Mesothelial cell of epicardium (in vitro differentiated cells): ENCODE results near the gene ACVR1B. TPM values are rescaled to one million over a fixed set of nuclear protein-coding genes. Genes with fewer than 3 reads are reported as not detected.

Experiments used
- DNase-seq, 2 experiments: peaks; one replicate each; pipeline ENCODE4 v3.0.0; 2021; ENCODE audit warnings: low spot score in 2 of 2; ENCODE audit not compliant: unreplicated experiment in 2 of 2
- H3K27ac Mint-ChIP-seq: 2 replicates; pipeline ENCODE4 v1.8.0; 2021; ENCODE audit warnings: mixed read lengths
- H3K27me3 Mint-ChIP-seq: 2 replicates; pipeline ENCODE4 v1.8.0; 2021; ENCODE audit warnings: low read depth, mixed read lengths
- H3K36me3 Mint-ChIP-seq: 2 replicates; pipeline ENCODE4 v1.8.0; 2021; ENCODE audit warnings: mixed read lengths
- H3K4me1 Mint-ChIP-seq: 2 replicates; pipeline ENCODE4 v1.8.0; 2021; ENCODE audit warnings: mixed read lengths
- H3K4me3 Mint-ChIP-seq: 2 replicates; pipeline ENCODE4 v1.8.0; 2021; ENCODE audit warnings: mild to moderate bottlenecking, moderate library complexity, mixed read lengths
- H3K9me3 Mint-ChIP-seq: 2 replicates; pipeline ENCODE4 v1.8.0; 2021; ENCODE audit warnings: mixed read lengths
- CTCF ChIP-seq: fragments of 200-600 bp; sonication (generic); IDR thresholded peaks from one replicate; pipeline ENCODE4 v1.5.0; 2021; ENCODE audit warnings: antibody characterized with exemption; ENCODE audit not compliant: unreplicated experiment
- total RNA-seq: library from RNA; stranded (reverse); gene quantifications from 3 replicates; pipeline ENCODE4 v1.2.1, GENCODE V29; 2021

The ACVR1B gene
- total RNA-seq, 1 donor from 2014 or later: 31.2 TPM

- no peaks in the 10 kb centered on the region for H3K9me3 Mint-ChIP-seq
- DNase-seq: no peak
- H3K27me3 Mint-ChIP-seq: no peaks in the 10 kb centered on the region
- H3K27ac Mint-ChIP-seq: no peak overlapping the region
- H3K36me3 Mint-ChIP-seq: no peaks in the 10 kb centered on the region
- no peak overlapping the region for H3K4me3 Mint-ChIP-seq
- peaks cover 13% of the 10 kb centered on the region for H3K4me1 Mint-ChIP-seq
- TF ChIP-seq CTCF: no peak
These were observed 13.6 kb upstream of the ACVR1B start for GRCh38 chr12:51937926-51938325.

GRCh38 chr12:51938726-51939125, 12.8 kb upstream of the ACVR1B start:
- no peak overlapping the region for H3K4me3 Mint-ChIP-seq
- peaks cover 13% of the 10 kb centered on the region for H3K4me1 Mint-ChIP-seq
- no peaks in the 10 kb centered on the region for H3K9me3 Mint-ChIP-seq
- no peaks in the 10 kb centered on the region for H3K27me3 Mint-ChIP-seq
- H3K36me3 Mint-ChIP-seq: no peaks in the 10 kb centered on the region
- no peak for DNase-seq
- TF ChIP-seq CTCF: no peak
- no peak overlapping the region for H3K27ac Mint-ChIP-seq

GRCh38 chr12:51941011-51941581, 10.4 kb upstream of the ACVR1B start:
- Mint-ChIP-seq H3K27me3 (no peaks in the 10 kb centered on the region), H3K4me1 (peaks cover 13% of the 10 kb centered on the region), H3K4me3 (no peak overlapping the region), H3K9me3 (peaks cover 15% of the 10 kb centered on the region), H3K27ac (peak overlapping the region; percentile 8), H3K36me3 (peaks cover 8% of the 10 kb centered on the region)
- TF ChIP-seq CTCF: no peak
- DNase-seq: no peak

- Mint-ChIP-seq H3K27ac (peak overlapping the region; percentile 8), H3K4me3 (no peak overlapping the region), H3K4me1 (peaks cover 13% of the 10 kb centered on the region), H3K9me3 (peaks cover 15% of the 10 kb centered on the region), H3K36me3 (peaks cover 8% of the 10 kb centered on the region), H3K27me3 (no peaks in the 10 kb centered on the region)
- no peak for TF ChIP-seq CTCF
- DNase-seq: no peak
These were observed 9.9 kb upstream of the ACVR1B start for GRCh38 chr12:51941604-51942003.

- no peak overlapping the region for H3K4me3 Mint-ChIP-seq
- no peak for TF ChIP-seq CTCF
- no peak for DNase-seq
- peaks cover 13% of the 10 kb centered on the region for H3K4me1 Mint-ChIP-seq
- peaks cover 15% of the 10 kb centered on the region for H3K9me3 Mint-ChIP-seq
- no peak overlapping the region for H3K27ac Mint-ChIP-seq
- H3K36me3 Mint-ChIP-seq: peaks cover 8% of the 10 kb centered on the region
- H3K27me3 Mint-ChIP-seq: no peaks in the 10 kb centered on the region
These were observed 9.4 kb upstream of the ACVR1B start for GRCh38 chr12:51942056-51942455.
